Osteocyte (in vitro differentiated cells): Measurements from ENCODE around the gene MYH10. TPM values are rescaled to one million over a fixed set of nuclear protein-coding genes. Genes with fewer than 3 reads are reported as not detected.

Experiments
- DNase-seq: peaks from one replicate; pipeline ENCODE4 v3.0.0; 2021; ENCODE audit warnings: mixed read lengths; ENCODE audit not compliant: unreplicated experiment; ENCODE audit errors: extremely low spot score
- H3K27ac Mint-ChIP-seq: one replicate; pipeline ENCODE4 v1.8.0; 2021; ENCODE audit warnings: mild to moderate bottlenecking, mixed read lengths; ENCODE audit not compliant: unreplicated experiment
- H3K27me3 Mint-ChIP-seq: one replicate; pipeline ENCODE4 v1.8.0; 2021; ENCODE audit warnings: mixed read lengths; ENCODE audit not compliant: unreplicated experiment
- H3K36me3 Mint-ChIP-seq: one replicate; pipeline ENCODE4 v1.8.0; 2021; ENCODE audit warnings: mixed read lengths; ENCODE audit not compliant: unreplicated experiment
- H3K4me1 Mint-ChIP-seq: one replicate; pipeline ENCODE4 v1.8.0; 2021; ENCODE audit warnings: mixed read lengths; ENCODE audit not compliant: unreplicated experiment
- H3K4me3 Mint-ChIP-seq: one replicate; pipeline ENCODE4 v1.8.0; 2021; ENCODE audit warnings: mild to moderate bottlenecking, moderate library complexity, mixed read lengths; ENCODE audit not compliant: unreplicated experiment
- H3K9me3 Mint-ChIP-seq: one replicate; pipeline ENCODE4 v1.8.0; 2021; ENCODE audit warnings: mixed read lengths; ENCODE audit not compliant: unreplicated experiment
- total RNA-seq: library from RNA; stranded (reverse); gene quantifications from 2 replicates; pipeline ENCODE4 v1.2.1, GENCODE V29; 2021
- TF ChIP-seq, protein P1 (sequence below): fragments of 200-600 bp; sonication (generic); IDR thresholded peaks from 2 replicates; pipeline ENCODE4 v1.5.0; 2021; ENCODE audit warnings: antibody characterized with exemption, mild to moderate bottlenecking, moderate library complexity

Gene MYH10
- total RNA-seq, 1 donor from 2014 or later: 110 TPM

DNA sequence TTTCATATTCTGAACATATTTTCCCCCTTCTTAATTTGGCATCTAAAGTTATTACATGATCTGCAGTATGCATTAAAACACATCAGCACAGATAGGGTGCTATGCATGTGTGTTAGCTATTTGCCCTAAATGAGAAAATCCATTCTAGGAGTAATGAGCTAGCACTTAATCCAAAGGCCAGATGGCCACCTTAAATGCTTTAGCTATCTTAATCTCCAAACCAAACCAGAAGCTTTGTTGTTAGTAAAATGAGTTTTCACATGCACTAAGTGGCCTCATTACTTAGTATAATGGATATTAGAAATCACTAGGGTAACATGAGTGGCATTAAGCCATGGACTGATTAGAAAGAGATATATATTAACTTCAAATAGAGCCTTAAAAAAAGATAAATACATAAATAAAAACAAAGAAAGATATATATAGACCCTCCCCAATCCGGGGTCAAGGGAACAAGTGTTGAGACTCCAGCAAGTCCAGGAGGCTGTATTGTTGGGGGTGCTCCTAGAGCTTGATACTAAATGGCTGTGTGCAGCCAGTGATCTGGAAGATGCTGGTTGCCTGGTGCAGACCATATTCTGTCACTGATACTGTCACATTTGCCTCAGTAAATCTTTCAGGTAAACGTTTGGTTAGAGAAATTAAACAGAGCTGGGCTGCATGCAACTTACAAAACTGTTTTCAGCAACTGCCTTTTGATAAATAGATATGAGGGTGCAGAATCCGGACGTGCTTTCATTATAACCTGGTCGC lies 67.3 kb downstream of the MYH10 start:
- Mint-ChIP-seq H3K27ac (peak overlapping the region; percentile 76), H3K36me3 (peaks cover 32% of the 10 kb centered on the region), H3K27me3 (no peaks in the 10 kb centered on the region), H3K4me1 (peaks cover 25% of the 10 kb centered on the region), H3K4me3 (peak overlapping the region; percentile 24), H3K9me3 (no peaks in the 10 kb centered on the region)
- DNase-seq: no peak
- TF ChIP-seq, protein P1, sequence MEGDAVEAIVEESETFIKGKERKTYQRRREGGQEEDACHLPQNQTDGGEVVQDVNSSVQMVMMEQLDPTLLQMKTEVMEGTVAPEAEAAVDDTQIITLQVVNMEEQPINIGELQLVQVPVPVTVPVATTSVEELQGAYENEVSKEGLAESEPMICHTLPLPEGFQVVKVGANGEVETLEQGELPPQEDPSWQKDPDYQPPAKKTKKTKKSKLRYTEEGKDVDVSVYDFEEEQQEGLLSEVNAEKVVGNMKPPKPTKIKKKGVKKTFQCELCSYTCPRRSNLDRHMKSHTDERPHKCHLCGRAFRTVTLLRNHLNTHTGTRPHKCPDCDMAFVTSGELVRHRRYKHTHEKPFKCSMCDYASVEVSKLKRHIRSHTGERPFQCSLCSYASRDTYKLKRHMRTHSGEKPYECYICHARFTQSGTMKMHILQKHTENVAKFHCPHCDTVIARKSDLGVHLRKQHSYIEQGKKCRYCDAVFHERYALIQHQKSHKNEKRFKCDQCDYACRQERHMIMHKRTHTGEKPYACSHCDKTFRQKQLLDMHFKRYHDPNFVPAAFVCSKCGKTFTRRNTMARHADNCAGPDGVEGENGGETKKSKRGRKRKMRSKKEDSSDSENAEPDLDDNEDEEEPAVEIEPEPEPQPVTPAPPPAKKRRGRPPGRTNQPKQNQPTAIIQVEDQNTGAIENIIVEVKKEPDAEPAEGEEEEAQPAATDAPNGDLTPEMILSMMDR: no peak

DNA sequence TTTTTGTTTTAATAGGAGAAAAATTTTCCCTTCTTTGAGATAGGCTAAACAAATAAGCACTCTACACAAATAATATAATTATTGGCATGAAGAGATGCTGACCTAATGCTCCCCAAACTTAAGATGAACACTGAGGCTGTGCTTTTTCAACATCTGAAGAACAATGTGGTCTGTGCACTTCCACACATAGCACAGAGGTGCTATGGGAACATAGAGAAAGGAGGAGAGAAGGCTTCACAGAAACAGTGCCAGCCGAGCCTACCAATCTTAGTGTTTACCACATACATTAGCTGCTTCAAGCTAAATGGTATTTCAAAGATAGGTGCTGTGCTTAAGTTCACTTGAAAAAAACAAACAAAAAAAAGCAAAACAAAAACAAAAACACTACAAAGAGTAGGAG lies 72.4 kb downstream of the MYH10 start:
- no peaks in the 10 kb centered on the region for H3K27me3 Mint-ChIP-seq
- no peaks in the 10 kb centered on the region for H3K9me3 Mint-ChIP-seq
- DNase-seq: no peak
- H3K4me3 Mint-ChIP-seq: no peak overlapping the region
- peaks cover 34% of the 10 kb centered on the region for H3K36me3 Mint-ChIP-seq
- H3K27ac Mint-ChIP-seq: no peak overlapping the region
- H3K4me1 Mint-ChIP-seq: peaks cover 13% of the 10 kb centered on the region
- TF ChIP-seq, protein P1: no peak

DNA sequence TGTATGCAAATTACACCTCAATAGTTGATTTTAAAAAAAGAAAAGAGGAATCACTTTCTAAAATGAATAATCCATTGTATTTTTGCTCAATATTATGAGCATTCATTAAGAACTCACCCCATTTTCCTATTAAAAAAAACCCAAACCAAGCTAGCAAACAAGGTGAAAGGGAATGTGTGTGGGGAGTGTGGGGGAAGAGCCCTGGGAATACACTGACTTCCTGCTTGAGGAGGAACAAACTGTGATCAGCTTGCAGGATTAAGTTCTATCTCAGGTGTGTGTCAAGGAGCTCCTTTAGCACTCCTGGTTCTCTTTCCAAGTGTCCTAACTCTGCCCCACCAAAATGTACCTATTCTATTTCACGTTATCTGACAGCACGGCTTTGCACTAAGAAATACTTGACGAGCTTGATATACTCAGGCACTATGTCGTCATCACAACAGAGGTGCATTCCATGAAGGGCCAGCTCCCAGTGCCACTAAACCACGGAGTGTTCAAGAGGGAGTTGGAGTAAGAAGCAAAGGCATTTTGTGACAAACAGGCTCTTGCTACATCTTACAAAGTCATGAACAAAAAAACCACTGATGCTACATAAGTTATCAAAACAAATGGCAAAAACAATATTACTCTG lies 73.2 kb downstream of the MYH10 start:
- Mint-ChIP-seq H3K27ac (no peak overlapping the region), H3K4me3 (no peak overlapping the region), H3K27me3 (no peaks in the 10 kb centered on the region), H3K9me3 (no peaks in the 10 kb centered on the region), H3K4me1 (peaks cover 9% of the 10 kb centered on the region), H3K36me3 (peaks cover 38% of the 10 kb centered on the region)
- DNase-seq: no peak
- TF ChIP-seq, protein P1: no peak

DNA sequence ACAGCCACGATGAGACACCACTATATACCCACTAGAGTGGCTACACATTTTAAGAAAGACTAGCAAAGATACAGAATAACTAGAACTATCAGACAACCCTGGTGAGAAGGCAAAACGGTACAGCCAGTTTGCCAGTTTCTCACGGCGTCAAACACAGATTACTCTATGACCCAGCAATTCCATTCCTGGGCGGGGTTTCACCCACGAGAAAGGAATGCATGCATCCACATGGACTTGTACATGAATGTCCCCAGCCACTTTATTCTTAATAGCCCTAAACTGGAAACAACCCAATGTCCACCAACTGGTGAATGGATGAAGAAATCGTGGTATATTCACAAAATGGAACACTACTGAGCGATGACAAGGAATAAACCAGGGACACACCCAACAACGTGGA lies 74.5 kb downstream of the MYH10 start:
- Mint-ChIP-seq H3K9me3 (no peaks in the 10 kb centered on the region), H3K36me3 (peaks cover 33% of the 10 kb centered on the region), H3K27ac (no peak overlapping the region), H3K27me3 (no peaks in the 10 kb centered on the region), H3K4me1 (peaks cover 9% of the 10 kb centered on the region), H3K4me3 (no peak overlapping the region)
- TF ChIP-seq, protein P1: no peak
- DNase-seq: no peak

DNA sequence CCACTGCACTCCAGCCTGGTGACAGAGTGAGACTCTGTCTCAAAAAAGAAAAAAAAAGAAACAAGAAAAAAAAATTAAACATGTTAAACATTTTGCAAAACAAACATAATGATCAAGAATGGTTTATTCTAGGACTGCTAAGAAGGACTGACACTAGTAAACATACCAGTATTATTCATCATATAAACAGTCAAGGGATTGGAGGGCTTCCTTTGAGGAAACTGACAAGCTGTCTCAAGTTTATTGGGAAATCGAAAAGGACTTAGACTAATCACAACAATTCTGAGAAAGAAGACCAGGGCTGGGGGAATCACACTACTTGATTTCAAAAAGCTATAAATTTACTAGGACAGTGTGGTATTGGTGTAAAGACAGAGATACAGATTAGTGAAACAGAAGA lies 75.5 kb downstream of the MYH10 start:
- Mint-ChIP-seq H3K4me3 (no peak overlapping the region), H3K27me3 (no peaks in the 10 kb centered on the region), H3K9me3 (no peaks in the 10 kb centered on the region), H3K4me1 (peaks cover 9% of the 10 kb centered on the region), H3K27ac (no peak overlapping the region), H3K36me3 (peaks cover 25% of the 10 kb centered on the region)
- no peak for DNase-seq
- TF ChIP-seq, protein P1: no peak
